Activated naive CD4-positive, alpha-beta T cell treated with anti-CD3 and anti-CD28 coated beads, Interleukin-2, amount 50 U/mL, for 24 hours (primary cell): ENCODE data around the gene AFF2.

Source experiments
- H3K27ac Mint-ChIP-seq: one replicate; pipeline ENCODE4 v1.8.0; 2021; ENCODE audit warnings: mild to moderate bottlenecking, mixed read lengths
- H3K27me3 Mint-ChIP-seq: one replicate; pipeline ENCODE4 v1.8.0; 2021; ENCODE audit warnings: mixed read lengths
- H3K36me3 Mint-ChIP-seq: one replicate; pipeline ENCODE4 v1.8.0; 2021; ENCODE audit warnings: mixed read lengths
- H3K4me1 Mint-ChIP-seq: one replicate; pipeline ENCODE4 v1.8.0; 2021; ENCODE audit warnings: mixed read lengths
- H3K4me3 Mint-ChIP-seq: one replicate; pipeline ENCODE4 v1.8.0; 2021; ENCODE audit warnings: mild to moderate bottlenecking, mixed read lengths
- H3K9me3 Mint-ChIP-seq: one replicate; pipeline ENCODE4 v1.8.0; 2021; ENCODE audit warnings: mixed read lengths

Gene AFF2

GRCh38 chrX:148909758-148910157 lies 409.3 kb downstream of the AFF2 start:
- Mint-ChIP-seq H3K27me3 (no peaks in the 10 kb centered on the region), H3K27ac (no peak overlapping the region), H3K9me3 (no peaks in the 10 kb centered on the region), H3K36me3 (peaks cover 3% of the 10 kb centered on the region), H3K4me3 (no peak overlapping the region), H3K4me1 (no peaks in the 10 kb centered on the region)

- Mint-ChIP-seq H3K4me1 (no peaks in the 10 kb centered on the region), H3K9me3 (no peaks in the 10 kb centered on the region), H3K27me3 (no peaks in the 10 kb centered on the region), H3K4me3 (no peak overlapping the region), H3K36me3 (no peaks in the 10 kb centered on the region), H3K27ac (no peak overlapping the region)
Measured at GRCh38 chrX:148913971-148914370, 413.6 kb downstream of the AFF2 start.

- no peak overlapping the region for H3K4me3 Mint-ChIP-seq
- H3K9me3 Mint-ChIP-seq, result no peaks in the 10 kb centered on the region
Measured at GRCh38 chrX:148914783-148915182, 414.4 kb downstream of the AFF2 start.

GRCh38 chrX:148915474-148915873 lies 415.1 kb downstream of the AFF2 start:
- no peaks in the 10 kb centered on the region for H3K36me3 Mint-ChIP-seq
- no peaks in the 10 kb centered on the region for H3K4me1 Mint-ChIP-seq
- H3K27ac Mint-ChIP-seq, result no peak overlapping the region
- no peaks in the 10 kb centered on the region for H3K9me3 Mint-ChIP-seq
- no peaks in the 10 kb centered on the region for H3K27me3 Mint-ChIP-seq
- no peak overlapping the region for H3K4me3 Mint-ChIP-seq

More at GRCh38 chrX:148914783-148915182, 414.4 kb downstream of the AFF2 start:
- H3K27me3 Mint-ChIP-seq, result no peaks in the 10 kb centered on the region
- no peaks in the 10 kb centered on the region for H3K4me1 Mint-ChIP-seq
- H3K27ac Mint-ChIP-seq, result no peak overlapping the region
- no peaks in the 10 kb centered on the region for H3K36me3 Mint-ChIP-seq

GRCh38 chrX:148917441-148917840 lies 417.0 kb downstream of the AFF2 start:
- Mint-ChIP-seq H3K4me3 (no peak overlapping the region), H3K9me3 (no peaks in the 10 kb centered on the region), H3K27ac (no peak overlapping the region), H3K4me1 (no peaks in the 10 kb centered on the region), H3K27me3 (no peaks in the 10 kb centered on the region), H3K36me3 (no peaks in the 10 kb centered on the region)

GRCh38 chrX:148923631-148924030 lies 423.2 kb downstream of the AFF2 start:
- Mint-ChIP-seq H3K36me3 (no peaks in the 10 kb centered on the region), H3K4me1 (no peaks in the 10 kb centered on the region), H3K9me3 (no peaks in the 10 kb centered on the region), H3K27me3 (no peaks in the 10 kb centered on the region), H3K27ac (no peak overlapping the region), H3K4me3 (no peak overlapping the region)

- Mint-ChIP-seq H3K36me3 (no peaks in the 10 kb centered on the region), H3K4me1 (no peaks in the 10 kb centered on the region), H3K4me3 (no peak overlapping the region), H3K27me3 (no peaks in the 10 kb centered on the region), H3K9me3 (no peaks in the 10 kb centered on the region), H3K27ac (no peak overlapping the region)
Measured at GRCh38 chrX:148926371-148926770, 426.0 kb downstream of the AFF2 start.

- Mint-ChIP-seq H3K27me3 (no peaks in the 10 kb centered on the region), H3K4me3 (no peak overlapping the region), H3K4me1 (no peaks in the 10 kb centered on the region), H3K36me3 (no peaks in the 10 kb centered on the region), H3K27ac (no peak overlapping the region), H3K9me3 (no peaks in the 10 kb centered on the region)
Measured at GRCh38 chrX:148928811-148929210, 428.4 kb downstream of the AFF2 start.

- no peaks in the 10 kb centered on the region for H3K4me1 Mint-ChIP-seq
- no peaks in the 10 kb centered on the region for H3K27me3 Mint-ChIP-seq
- no peak overlapping the region for H3K4me3 Mint-ChIP-seq
- H3K9me3 Mint-ChIP-seq, result no peaks in the 10 kb centered on the region
- no peak overlapping the region for H3K27ac Mint-ChIP-seq
- no peaks in the 10 kb centered on the region for H3K36me3 Mint-ChIP-seq
Measured at GRCh38 chrX:148929686-148930085, 429.3 kb downstream of the AFF2 start.

GRCh38 chrX:148930206-148930729 lies 429.9 kb downstream of the AFF2 start:
- Mint-ChIP-seq H3K36me3 (no peaks in the 10 kb centered on the region), H3K27me3 (no peaks in the 10 kb centered on the region), H3K27ac (no peak overlapping the region), H3K4me1 (no peaks in the 10 kb centered on the region), H3K4me3 (no peak overlapping the region), H3K9me3 (no peaks in the 10 kb centered on the region)

GRCh38 chrX:148933881-148934280 lies 433.5 kb downstream of the AFF2 start:
- H3K27me3 Mint-ChIP-seq, result no peaks in the 10 kb centered on the region

GRCh38 chrX:148938348-148938747 lies 437.9 kb downstream of the AFF2 start:
- Mint-ChIP-seq H3K4me3 (no peak overlapping the region), H3K27ac (no peak overlapping the region), H3K36me3 (no peaks in the 10 kb centered on the region), H3K27me3 (no peaks in the 10 kb centered on the region), H3K9me3 (no peaks in the 10 kb centered on the region), H3K4me1 (no peaks in the 10 kb centered on the region)

More at GRCh38 chrX:148933881-148934280, 433.5 kb downstream of the AFF2 start:
- Mint-ChIP-seq H3K4me1 (no peaks in the 10 kb centered on the region), H3K27ac (no peak overlapping the region), H3K4me3 (no peak overlapping the region), H3K36me3 (no peaks in the 10 kb centered on the region), H3K9me3 (no peaks in the 10 kb centered on the region)

- Mint-ChIP-seq H3K36me3 (no peaks in the 10 kb centered on the region), H3K9me3 (no peaks in the 10 kb centered on the region), H3K27ac (no peak overlapping the region), H3K4me3 (no peak overlapping the region), H3K27me3 (no peaks in the 10 kb centered on the region), H3K4me1 (no peaks in the 10 kb centered on the region)
Measured at GRCh38 chrX:148940411-148940996, 440.1 kb downstream of the AFF2 start.

GRCh38 chrX:148942754-148943153 lies 442.3 kb downstream of the AFF2 start:
- H3K4me1 Mint-ChIP-seq, result no peaks in the 10 kb centered on the region
- H3K9me3 Mint-ChIP-seq, result no peaks in the 10 kb centered on the region
- no peak overlapping the region for H3K4me3 Mint-ChIP-seq
- no peaks in the 10 kb centered on the region for H3K36me3 Mint-ChIP-seq
- no peak overlapping the region for H3K27ac Mint-ChIP-seq
- H3K27me3 Mint-ChIP-seq, result no peaks in the 10 kb centered on the region

- Mint-ChIP-seq H3K4me3 (no peak overlapping the region), H3K9me3 (no peaks in the 10 kb centered on the region), H3K27ac (no peak overlapping the region), H3K4me1 (no peaks in the 10 kb centered on the region), H3K36me3 (no peaks in the 10 kb centered on the region), H3K27me3 (no peaks in the 10 kb centered on the region)
Measured at GRCh38 chrX:148947399-148947975, 447.1 kb downstream of the AFF2 start.

GRCh38 chrX:148956352-148956751 lies 455.9 kb downstream of the AFF2 start:
- no peaks in the 10 kb centered on the region for H3K9me3 Mint-ChIP-seq
- H3K36me3 Mint-ChIP-seq, result no peaks in the 10 kb centered on the region
- H3K27ac Mint-ChIP-seq, result no peak overlapping the region
- no peaks in the 10 kb centered on the region for H3K4me1 Mint-ChIP-seq
- H3K27me3 Mint-ChIP-seq, result no peaks in the 10 kb centered on the region
- no peak overlapping the region for H3K4me3 Mint-ChIP-seq

- H3K36me3 Mint-ChIP-seq, result no peaks in the 10 kb centered on the region
Measured at GRCh38 chrX:148958901-148959300, 458.5 kb downstream of the AFF2 start.

More at GRCh38 chrX:148958901-148959300, 458.5 kb downstream of the AFF2 start:
- Mint-ChIP-seq H3K27me3 (no peaks in the 10 kb centered on the region), H3K9me3 (no peaks in the 10 kb centered on the region), H3K4me3 (no peak overlapping the region), H3K27ac (no peak overlapping the region), H3K4me1 (no peaks in the 10 kb centered on the region)
